ENCODE data around the gene FAM53B.

DNA sequence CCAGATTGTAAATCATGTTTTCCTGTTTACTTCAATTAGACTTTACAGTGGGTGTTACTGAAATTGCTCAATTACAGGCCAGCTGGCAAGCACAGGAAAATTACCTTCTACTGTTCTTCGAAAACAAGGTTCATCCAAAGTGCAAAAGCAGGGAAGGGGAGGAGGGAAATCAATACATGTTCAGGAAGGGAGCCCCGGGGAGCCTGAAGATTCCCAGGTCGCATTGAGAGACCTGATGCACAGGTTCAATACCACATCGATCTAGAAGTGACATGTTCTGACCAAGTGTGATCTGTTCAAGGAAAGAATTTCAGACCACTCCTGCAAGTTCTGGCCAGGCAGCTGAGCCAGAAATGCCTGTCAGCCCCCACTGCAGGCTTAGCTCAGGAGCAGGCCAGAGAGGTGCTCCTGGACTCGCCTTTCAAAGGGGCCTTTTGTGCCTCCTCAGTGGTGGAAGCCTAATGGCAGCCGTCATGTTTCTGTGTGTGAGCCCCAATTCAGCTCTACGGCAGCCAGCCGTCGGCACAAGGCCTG lies 35.9 kb downstream of the FAM53B start:
- no peak for TF ChIP-seq EZH2 (IDR thresholded peaks at IDR 0.05; ENCODE audit: low read depth)
- TF ChIP-seq, protein P1, sequence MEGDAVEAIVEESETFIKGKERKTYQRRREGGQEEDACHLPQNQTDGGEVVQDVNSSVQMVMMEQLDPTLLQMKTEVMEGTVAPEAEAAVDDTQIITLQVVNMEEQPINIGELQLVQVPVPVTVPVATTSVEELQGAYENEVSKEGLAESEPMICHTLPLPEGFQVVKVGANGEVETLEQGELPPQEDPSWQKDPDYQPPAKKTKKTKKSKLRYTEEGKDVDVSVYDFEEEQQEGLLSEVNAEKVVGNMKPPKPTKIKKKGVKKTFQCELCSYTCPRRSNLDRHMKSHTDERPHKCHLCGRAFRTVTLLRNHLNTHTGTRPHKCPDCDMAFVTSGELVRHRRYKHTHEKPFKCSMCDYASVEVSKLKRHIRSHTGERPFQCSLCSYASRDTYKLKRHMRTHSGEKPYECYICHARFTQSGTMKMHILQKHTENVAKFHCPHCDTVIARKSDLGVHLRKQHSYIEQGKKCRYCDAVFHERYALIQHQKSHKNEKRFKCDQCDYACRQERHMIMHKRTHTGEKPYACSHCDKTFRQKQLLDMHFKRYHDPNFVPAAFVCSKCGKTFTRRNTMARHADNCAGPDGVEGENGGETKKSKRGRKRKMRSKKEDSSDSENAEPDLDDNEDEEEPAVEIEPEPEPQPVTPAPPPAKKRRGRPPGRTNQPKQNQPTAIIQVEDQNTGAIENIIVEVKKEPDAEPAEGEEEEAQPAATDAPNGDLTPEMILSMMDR (conservative IDR thresholded peaks at IDR 0.05), result no peak
